K562 (cell line): ENCODE results near the gene DNAJC6. TPM values are rescaled to one million over a fixed set of nuclear protein-coding genes. Genes with fewer than 3 reads are reported as not detected.

Source experiments
- EP400 ChIP-seq: fragments of 450-650 bp; IDR thresholded peaks from 2 replicates; pipeline ENCODE4 v1.6.1; 2017; ENCODE audit warnings: antibody characterized with exemption, mild to moderate bottlenecking, moderate library complexity
- HDAC3 ChIP-seq: fragments of 450-650 bp; IDR thresholded peaks from 2 replicates; pipeline ENCODE4 v1.6.1; 2018; ENCODE audit warnings: borderline replicate concordance, mild to moderate bottlenecking, moderate library complexity; ENCODE audit not compliant: partially characterized antibody
- IRF1 ChIP-seq: sonication (generic); formaldehyde crosslinking; IDR thresholded peaks from 2 replicates; pipeline ENCODE4 v1.8.0; 2022; ENCODE audit warnings: missing genetic modification reagents, mild to moderate bottlenecking, borderline replicate concordance
- NFRKB ChIP-seq: fragments of 450-650 bp; IDR thresholded peaks from 2 replicates; pipeline ENCODE4 v1.6.1; 2016; ENCODE audit warnings: low read depth
- SFPQ ChIP-seq: fragments of 200-400 bp; formaldehyde crosslinking; IDR thresholded peaks from 2 replicates; pipeline ENCODE4 v1.6.1; 2017; ENCODE audit warnings: mild to moderate bottlenecking, low read depth, low read length, moderate library complexity
- SMAD4 ChIP-seq: fragments of 250-450 bp; sonication (Bioruptor Pico); conservative IDR thresholded peaks from 2 replicates; pipeline ENCODE4 v1.8.0; 2021; ENCODE audit warnings: inconsistent platforms, mild to moderate bottlenecking, moderate library complexity
- SP1 ChIP-seq: sonication (generic); formaldehyde crosslinking; IDR thresholded peaks from 2 replicates; pipeline ENCODE4 v1.8.1; 2022; ENCODE audit warnings: mild to moderate bottlenecking, missing genetic modification reagents
- polyA plus RNA-seq, 8 experiments: library from polyadenylated mRNA; depleted of rRNA in 4 of 8; stranded (reverse) in 5 of 8; unstranded in 3 of 8; fragments of >200 nt; fragmentation: Nextera tagmentation in 2 of 8; fragmentation: Illumina TruSeq in 1 of 8; extraction: Ambion mirVana in 2 of 8; extraction: Trizol in 1 of 8; gene quantifications; 2 replicates each; pipeline versions ENCODE4 v1.2.1 to v1.2.3, GENCODE V29; 2011 to 2014; ENCODE audit warnings: inconsistent platforms in 1 of 8, missing spikeins in 1 of 8
- total RNA-seq, 7 experiments: library from RNA; depleted of rRNA in 6 of 7; stranded (reverse); fragments of >200 nt in 6 of 7; fragmentation: Illumina TruSeq in 2 of 7; extraction: Trizol in 2 of 7; gene quantifications; 2 replicates each; pipeline versions ENCODE4 v1.2.1 to v1.2.3, GENCODE V29; 2011 to 2021; ENCODE audit warnings: low replicate concordance in 1 of 7

Gene DNAJC6
- total and polyA plus RNA-seq, 9 of the 15 experiments (the other 6 are each of a cell fraction or from before 2014, with no cell fraction given) = 6.7 to 78.7 (median 28.0) TPM

- TF ChIP-seq NFRKB (peak; percentile 55; the same call in 1 of the 2 replicates), HDAC3 (peak; percentile 97), SFPQ (no peak), IRF1 (CRISPR knock-in tag) (no peak), SMAD4 (CRISPR knock-in tag) (peak; percentile 94), SP1 (peak; percentile 75), EP400 (peak; percentile 72)
These were observed 103.1 kb downstream of the DNAJC6 start (continued) for GRCh38 chr1:65412256-65412983.
